Ovary (tissue), 9 donors: ENCODE measurements around the gene CDC26. TPM values are rescaled to one million over a fixed set of nuclear protein-coding genes. Genes with fewer than 3 reads are reported as not detected.

Experiments
- DNase-seq, 5 donors: peaks; one replicate each; pipeline ENCODE4 v3.0.0-alpha.2; 2019 to 2020
- H3K27ac ChIP-seq, 2 donors: fragments of 200-600 bp; one replicate each; pipeline versions ENCODE4 v1.5.1 to v1.8.0; 2019 to 2022
- H3K27me3 ChIP-seq: fragments of 200-600 bp; one replicate; pipeline ENCODE4 v1.8.0; 2022
- H3K36me3 ChIP-seq: fragments of 200-600 bp; sonication (generic); one replicate; pipeline ENCODE4 v1.5.1; 2019
- H3K4me1 ChIP-seq: one replicate; pipeline ENCODE4 v1.8.1; 2013; ENCODE audit warnings: mild to moderate bottlenecking, moderate library complexity; ENCODE audit not compliant: insufficient read depth
- H3K4me3 ChIP-seq: fragments of 200-600 bp; sonication (generic); one replicate; pipeline ENCODE4 v1.5.1; 2017
- H3K9me3 ChIP-seq, 2 donors: fragments of 200-600 bp in 1 of 2; sonication (generic) in 1 of 2; one replicate each; pipeline versions ENCODE4 v1.5.1 to v1.8.1; 2013 to 2019; ENCODE audit warnings: mild to moderate bottlenecking in 1 of 2, moderate library complexity in 1 of 2
- CTCF ChIP-seq, 3 donors: fragments of 450-650 bp in 2 of 3; fragments of 200-600 bp in 1 of 3; IDR thresholded peaks; one replicate each; pipeline versions ENCODE4 v1.5.1 to v1.8.0; 2016 to 2022; ENCODE audit warnings: antibody characterized with exemption in 3 of 3, mild to moderate bottlenecking in 1 of 3
- EP300 ChIP-seq: sonication (generic); formaldehyde crosslinking; IDR thresholded peaks from one replicate; pipeline ENCODE4 v1.6.1; 2017; ENCODE audit warnings: antibody characterized with exemption
- POLR2A ChIP-seq: fragments of 450-650 bp; IDR thresholded peaks from one replicate; pipeline ENCODE4 v1.6.1; 2017; ENCODE audit warnings: antibody characterized with exemption, mild to moderate bottlenecking, moderate library complexity
- WGBS, 3 donors: extraction: QIAGEN DNeasy Blood & Tissue Kit in 1 of 3; methylation state at CpG; one replicate each; pipeline versions ENCODE4 v1.1.5 to v1.1.7; 2013 to 2017; 5-methylcytosine and 5-hydroxymethylcytosine counted together
- intact Hi-C, 4 donors: fragments of 100-400 bp; cut with DNase I; formaldehyde crosslinking; loops; one replicate each; pipeline versions ENCODE4 v1.11.0 to v1.15.1; 2022 to 2023
- polyA plus RNA-seq, 2 donors: library from polyadenylated mRNA; stranded (reverse); fragments of 200-250 nt in 1 of 2; fragments of 350-450 nt in 1 of 2; fragmentation: Illumina TruSeq in 1 of 2; extraction: RNeasy Lipid Tissue Mini Kit (QIAGEN cat#74804) in 1 of 2; gene quantifications; one replicate each; pipeline ENCODE4 v1.2.3, GENCODE V29; 2013 to 2014
- total RNA-seq, 7 donors: library from RNA; depleted of rRNA in 2 of 7; stranded (reverse); fragments of >200 nt in 2 of 7; fragmentation: NEBNext Ultra II Directional in 3 of 7; extraction: Animal tissue kit (Norgen Biotek cat#: 25700) in 3 of 7; gene quantifications; one replicate each; pipeline versions ENCODE4 v1.1.0 to v1.2.4, GENCODE V29; 2016 to 2023
- donor health status: DM: no; HTN: no; CAD: no; lungs with moderate emphysema.
- donor health status: DM: no; HTN: no; CAD: no.
- donor health status: Bipolar disorder and iron deficiency.
- donor health status: DM: yes; HTN: yes; CAD: no.
- donor health status: DM: no; HTN: no; CAD: no.
- donor health status: DM: yes; HTN: yes; CAD: no.

The CDC26 gene
- total and polyA plus RNA-seq, 9 donors, result 24.2 to 57.3 (median 27.7) TPM

GRCh38 chr9:113290052-113290607 is 14.8 kb upstream of the CDC26 start:
- intact Hi-C loops, result no loop called here
- no peaks in the 10 kb centered on the region for H3K27me3 ChIP-seq
- no peak overlapping the region for H3K4me3 ChIP-seq
- DNase-seq, result no peak
- H3K27ac ChIP-seq, result no peak overlapping the region
- TF ChIP-seq EP300, result no peak
- TF ChIP-seq CTCF (IDR thresholded peaks at IDR 0.05), result no peak
- no peak for TF ChIP-seq POLR2A
- no peaks in the 10 kb centered on the region for H3K36me3 ChIP-seq
- no peaks in the 10 kb centered on the region for H3K9me3 ChIP-seq
- whole genome bisulfite sequencing, 3 donors, result 87 to 95% (median 92%) methylated on average over 6 of the region's 6 CpGs
- H3K4me1 ChIP-seq, result no peaks in the 10 kb centered on the region

GRCh38 chr9:113289091-113289490 is 13.7 kb upstream of the CDC26 start:
- no peaks in the 10 kb centered on the region for H3K36me3 ChIP-seq
- WGBS, 3 donors, result 92 to 96% (median 94%) methylated on average over 2 of the region's 2 CpGs

GRCh38 chr9:113281356-113281755 is 6.0 kb upstream of the CDC26 start:
- no peaks in the 10 kb centered on the region for H3K36me3 ChIP-seq
- TF ChIP-seq POLR2A (no peak), CTCF (IDR thresholded peaks at IDR 0.05) (no peak), EP300 (no peak)

More at GRCh38 chr9:113289091-113289490, 13.7 kb upstream of the CDC26 start:
- intact Hi-C loops, result no loop called here
- H3K9me3 ChIP-seq, result no peaks in the 10 kb centered on the region
- H3K4me1 ChIP-seq, result no peaks in the 10 kb centered on the region
- no peak for DNase-seq
- no peak overlapping the region for H3K4me3 ChIP-seq
- H3K27ac ChIP-seq, result no peak overlapping the region
- H3K27me3 ChIP-seq, result no peaks in the 10 kb centered on the region
- TF ChIP-seq EP300 (no peak), CTCF (IDR thresholded peaks at IDR 0.05) (no peak), POLR2A (no peak)

GRCh38 chr9:113278840-113279239 is 3.5 kb upstream of the CDC26 start:
- WGBS, 3 donors, result 78 to 84% (median 80%) methylated on average over 4 of the region's 4 CpGs
- H3K27me3 ChIP-seq, result no peaks in the 10 kb centered on the region

More at GRCh38 chr9:113281356-113281755, 6.0 kb upstream of the CDC26 start:
- no peak overlapping the region for H3K27ac ChIP-seq
- H3K4me1 ChIP-seq, result no peaks in the 10 kb centered on the region
- intact Hi-C loops, result no loop called here
- no peak for DNase-seq
- no peak overlapping the region for H3K4me3 ChIP-seq
- H3K9me3 ChIP-seq, result no peaks in the 10 kb centered on the region
- no peaks in the 10 kb centered on the region for H3K27me3 ChIP-seq
- WGBS, 3 donors, result 94 to 99% (median 97%) methylated on average over 4 of the region's 4 CpGs

More at GRCh38 chr9:113278840-113279239, 3.5 kb upstream of the CDC26 start:
- H3K4me1 ChIP-seq, result no peaks in the 10 kb centered on the region
- DNase-seq, result no peak
- H3K27ac ChIP-seq, result no peak overlapping the region
- H3K9me3 ChIP-seq, result no peaks in the 10 kb centered on the region
- H3K36me3 ChIP-seq, result no peaks in the 10 kb centered on the region
- H3K4me3 ChIP-seq, result no peak overlapping the region
- intact Hi-C loops, result loop anchor here in 3 of 4 donors (10.0 kb wide), 3 partner anchors 126 to 386 kb away; partner anchors contain the start of gene ALAD (in 1 of the 3)
- TF ChIP-seq EP300 (no peak), POLR2A (no peak), CTCF (IDR thresholded peaks at IDR 0.05) (no peak)
